Liver (tissue), 9 donors: ENCODE measurements around the gene LAMTOR2. TPM values are rescaled to one million over a fixed set of nuclear protein-coding genes. Genes with fewer than 3 reads are reported as not detected.

ENCODE experiments used
- DNase-seq: peaks from one replicate; pipeline ENCODE4 v3.0.0-alpha.2; 2017; ENCODE audit warnings: low spot score
- H3K27ac ChIP-seq, 2 donors: one replicate each; pipeline ENCODE4 v1.7.0; 2013; ENCODE audit warnings: inconsistent platforms in 2 of 2, low read length in 2 of 2, control low read depth in 1 of 2, low read depth in 1 of 2, mild to moderate bottlenecking in 1 of 2
- H3K27me3 ChIP-seq, 4 donors: one replicate each; pipeline versions ENCODE4 v1.6.1 to v1.7.0; 2013; ENCODE audit warnings: low read length in 3 of 4, inconsistent platforms in 1 of 4, mild to moderate bottlenecking in 1 of 4, moderate library complexity in 1 of 4; ENCODE audit not compliant: control insufficient read depth in 4 of 4, insufficient read depth in 4 of 4
- H3K36me3 ChIP-seq, 4 donors: one replicate each; pipeline versions ENCODE4 v1.6.1 to v1.7.0; 2013; ENCODE audit warnings: low read length in 3 of 4, mild to moderate bottlenecking in 3 of 4, low read depth in 1 of 4, moderate library complexity in 1 of 4; ENCODE audit not compliant: control insufficient read depth in 4 of 4, insufficient read depth in 3 of 4
- H3K4me1 ChIP-seq, 4 donors: one replicate each; pipeline versions ENCODE4 v1.6.1 to v1.7.0; 2013; ENCODE audit warnings: low read length in 3 of 4, mild to moderate bottlenecking in 3 of 4, moderate library complexity in 1 of 4; ENCODE audit not compliant: control insufficient read depth in 4 of 4, insufficient read depth in 4 of 4
- H3K4me3 ChIP-seq, 3 donors: one replicate each; pipeline versions ENCODE4 v1.6.1 to v1.7.0; 2013; ENCODE audit warnings: low read length in 3 of 3, control low read depth in 1 of 3, low read depth in 1 of 3, mild to moderate bottlenecking in 1 of 3
- H3K9ac ChIP-seq, 2 donors: one replicate each; pipeline ENCODE4 v1.7.0; 2013; ENCODE audit warnings: low read length in 2 of 2, mild to moderate bottlenecking in 2 of 2, moderate library complexity in 2 of 2, control low read depth in 1 of 2, low read depth in 1 of 2
- H3K9me3 ChIP-seq, 4 donors: one replicate each; pipeline versions ENCODE4 v1.6.1 to v1.7.0; 2013; ENCODE audit warnings: low read length in 3 of 4; ENCODE audit not compliant: control insufficient read depth in 4 of 4
- ATF3 ChIP-seq: IDR thresholded peaks from 2 replicates; pipeline ENCODE4 v1.6.1; 2016; ENCODE audit warnings: antibody characterized with exemption
- CTCF ChIP-seq: fragments of 150-350 bp; IDR thresholded peaks from 2 replicates; pipeline ENCODE4 v1.5.1; 2017; ENCODE audit warnings: improper control_type of control experiment, low read depth, low read length; ENCODE audit not compliant: missing input control
- EGR1 ChIP-seq, 2 donors: IDR thresholded peaks; 2 replicates each; pipeline ENCODE4 v1.6.1; 2016 to 2018; ENCODE audit warnings: antibody characterized with exemption in 2 of 2, low read depth in 2 of 2
- FOXA1 ChIP-seq: IDR thresholded peaks from 2 replicates; pipeline ENCODE4 v1.6.1; 2016; ENCODE audit warnings: antibody characterized with exemption
- FOXA2 ChIP-seq: IDR thresholded peaks from 2 replicates; pipeline ENCODE4 v1.6.1; 2016; ENCODE audit warnings: antibody characterized with exemption
- GABPA ChIP-seq, 2 donors: IDR thresholded peaks in 1 of 2; conservative IDR thresholded peaks in 1 of 2; 2 replicates each; pipeline ENCODE4 v1.6.1; 2016; ENCODE audit warnings: antibody characterized with exemption in 2 of 2, mild to moderate bottlenecking in 1 of 2, moderate library complexity in 1 of 2
- HNF4A ChIP-seq, 2 donors: conservative IDR thresholded peaks; 2 replicates each; pipeline ENCODE4 v1.6.1; 2016; ENCODE audit warnings: antibody characterized with exemption in 2 of 2, mild to moderate bottlenecking in 2 of 2
- HNF4G ChIP-seq: IDR thresholded peaks from 2 replicates; pipeline ENCODE4 v1.6.1; 2016; ENCODE audit warnings: antibody characterized with exemption
- JUND ChIP-seq, 2 donors: IDR thresholded peaks; 2 replicates each; pipeline ENCODE4 v1.6.1; 2016; ENCODE audit warnings: antibody characterized with exemption in 2 of 2
- NR2F2 ChIP-seq: IDR thresholded peaks from 2 replicates; pipeline ENCODE4 v1.6.1; 2016; ENCODE audit warnings: antibody characterized with exemption
- RAD21 ChIP-seq, 2 donors: IDR thresholded peaks; 2 replicates each; pipeline ENCODE4 v1.6.1; 2016; ENCODE audit warnings: antibody characterized with exemption in 2 of 2, mild to moderate bottlenecking in 2 of 2
- REST ChIP-seq: IDR thresholded peaks from 2 replicates; pipeline ENCODE4 v1.6.1; 2016; ENCODE audit warnings: antibody characterized with exemption, mild to moderate bottlenecking
- RXRA ChIP-seq, 2 donors: IDR thresholded peaks; 2 replicates each; pipeline ENCODE4 v1.6.1; 2017 to 2018; ENCODE audit warnings: antibody characterized with exemption in 2 of 2, mild to moderate bottlenecking in 1 of 2
- SP1 ChIP-seq: IDR thresholded peaks from 2 replicates; pipeline ENCODE4 v1.6.1; 2018; ENCODE audit warnings: antibody characterized with exemption, mild to moderate bottlenecking
- TAF1 ChIP-seq: conservative IDR thresholded peaks from 2 replicates; pipeline ENCODE4 v1.6.1; 2016; ENCODE audit warnings: antibody characterized with exemption, mild to moderate bottlenecking
- YY1 ChIP-seq: IDR thresholded peaks from 2 replicates; pipeline ENCODE4 v1.6.1; 2016; ENCODE audit warnings: antibody characterized with exemption, mild to moderate bottlenecking
- ZBTB33 ChIP-seq: IDR thresholded peaks from 2 replicates; pipeline ENCODE4 v1.6.1; 2016; ENCODE audit warnings: antibody characterized with exemption
- WGBS: extraction: QIAGEN DNeasy Blood & Tissue Kit; methylation state at CpG from one replicate; pipeline ENCODE4 v1.1.7; 2013; 5-methylcytosine and 5-hydroxymethylcytosine counted together
- polyA plus RNA-seq, 2 donors: library from polyadenylated mRNA; stranded (reverse) in 1 of 2; unstranded in 1 of 2; fragments of 200-250 nt in 1 of 2; fragments of >200 nt in 1 of 2; fragmentation: Nextera tagmentation in 1 of 2; extraction: Ambion mirVana in 1 of 2; gene quantifications; one replicate each; pipeline versions ENCODE4 v1.2.1 to v1.2.3, GENCODE V29; 2013 to 2015
- total RNA-seq, 2 donors: library from RNA; depleted of rRNA; stranded (reverse); fragments of >200 nt; gene quantifications; one replicate each; pipeline ENCODE4 v1.2.3, GENCODE V29; 2014
- donor health status: healthy.
- donor health status: healthy.
- donor health status: healthy.
- donor health status: healthy.
- donor health status: healthy.

Gene LAMTOR2
- total and polyA plus RNA-seq, 4 donors, result 30.4 to 152 (median 79.0) TPM

- Histone ChIP-seq H3K4me1 (peaks cover 0 to 13% (median 4%) of the 10 kb centered on the region in 4 donors), H3K27ac (peak overlapping the region in 1 of 2 donors; percentile 32), H3K36me3 (no peaks in the 10 kb centered on the region), H3K9ac (no peak overlapping the region), H3K27me3 (no peaks in the 10 kb centered on the region), H3K4me3 (no peak overlapping the region), H3K9me3 (no peaks in the 10 kb centered on the region)
- TF ChIP-seq HNF4A (conservative IDR thresholded peaks at IDR 0.05) (peak; percentile 46 to 54), YY1 (no peak)
- no peak for DNase-seq
- 72% methylated on average over 5 of the region's 5 CpGs for WGBS
These were observed 29.8 kb upstream of the LAMTOR2 start for GRCh38 chr1:156024801-156025200.

- H3K36me3 ChIP-seq, result no peaks in the 10 kb centered on the region
- 30% methylated on average over 9 of the region's 9 CpGs for WGBS
- no peak overlapping the region for H3K4me3 ChIP-seq
- no peak overlapping the region for H3K27ac ChIP-seq
- H3K9ac ChIP-seq, result no peak overlapping the region
- no peaks in the 10 kb centered on the region for H3K27me3 ChIP-seq
- no peaks in the 10 kb centered on the region for H3K9me3 ChIP-seq
- H3K4me1 ChIP-seq, result peaks cover 0 to 8% (median 1%) of the 10 kb centered on the region in 4 donors
- no peak for TF ChIP-seq FOXA1
- TF ChIP-seq RAD21 (IDR thresholded peaks at IDR 0.05), result peak; percentile 23 to 61
- peak; percentile 38 for TF ChIP-seq CTCF
- TF ChIP-seq NR2F2, result no peak
- DNase-seq, result peak; percentile 45
These were observed 28.7 kb upstream of the LAMTOR2 start for GRCh38 chr1:156025876-156026275.

GRCh38 chr1:156026588-156026987 lies 28.0 kb upstream of the LAMTOR2 start:
- Histone ChIP-seq H3K9ac (no peak overlapping the region), H3K9me3 (no peaks in the 10 kb centered on the region), H3K27me3 (no peaks in the 10 kb centered on the region), H3K4me3 (no peak overlapping the region), H3K4me1 (peaks cover 0 to 5% (median 0%) of the 10 kb centered on the region in 4 donors), H3K27ac (no peak overlapping the region), H3K36me3 (no peaks in the 10 kb centered on the region)
- DNase-seq, result no peak
- TF ChIP-seq ATF3, result no peak
- no peak for TF ChIP-seq SP1
- no peak for TF ChIP-seq EGR1 (IDR thresholded peaks at IDR 0.05; ENCODE audit: low read depth in 2 of 2)
- TF ChIP-seq RAD21 (IDR thresholded peaks at IDR 0.05), result no peak
- no peak for TF ChIP-seq YY1
- TF ChIP-seq GABPA (IDR thresholded peaks at IDR 0.05 in 1 of 2, conservative IDR thresholded peaks at IDR 0.05 in 1 of 2), result no peak
- no peak for TF ChIP-seq REST
- no peak for TF ChIP-seq FOXA1
- no peak for TF ChIP-seq CTCF
- TF ChIP-seq NR2F2, result no peak
- no peak for TF ChIP-seq JUND (IDR thresholded peaks at IDR 0.05)
- no peak for TF ChIP-seq ZBTB33
- TF ChIP-seq HNF4G, result no peak
- no peak for TF ChIP-seq FOXA2
- no peak for TF ChIP-seq HNF4A (conservative IDR thresholded peaks at IDR 0.05)
- TF ChIP-seq RXRA (IDR thresholded peaks at IDR 0.05), result no peak
- TF ChIP-seq TAF1, result no peak
- WGBS, result 93% methylated on average over 4 of the region's 4 CpGs
